KOPT-K1 (cell line): Measurements from ENCODE around the gene DDN.

Source experiments
- H3K27ac ChIP-seq: fragments of 200-600 bp; sonication (generic); 2 replicates; pipeline ENCODE4 v1.5.1; 2016; ENCODE audit warnings: antibody characterized with exemption, mild to moderate bottlenecking, low read depth, low read length; ENCODE audit not compliant: poor library complexity, severe bottlenecking
- H3K36me3 ChIP-seq: fragments of 200-600 bp; sonication (generic); 2 replicates; pipeline ENCODE4 v1.5.1; 2017; ENCODE audit warnings: antibody characterized with exemption, mild to moderate bottlenecking, low read length, moderate library complexity; ENCODE audit not compliant: insufficient read depth
- H3K9me3 ChIP-seq: fragments of 200-600 bp; sonication (generic); 2 replicates; pipeline ENCODE4 v1.5.1; 2017; ENCODE audit warnings: antibody characterized with exemption, low read length, mild to moderate bottlenecking; ENCODE audit not compliant: insufficient read depth, poor library complexity, severe bottlenecking

The DDN gene

GRCh38 chr12:49036029-49036428 is 36.9 kb upstream of the DDN start:
- H3K9me3 ChIP-seq: no peaks in the 10 kb centered on the region
- H3K36me3 ChIP-seq: peaks cover 100% of the 10 kb centered on the region
- H3K27ac ChIP-seq: no peak overlapping the region

GRCh38 chr12:49034286-49034622 is 35.1 kb upstream of the DDN start:
- Histone ChIP-seq H3K9me3 (no peaks in the 10 kb centered on the region), H3K27ac (no peak overlapping the region), H3K36me3 (peaks cover 100% of the 10 kb centered on the region)

GRCh38 chr12:49033611-49034285 is 34.6 kb upstream of the DDN start:
- Histone ChIP-seq H3K36me3 (peaks cover 100% of the 10 kb centered on the region), H3K9me3 (no peaks in the 10 kb centered on the region), H3K27ac (no peak overlapping the region)

GRCh38 chr12:49032679-49033447 is 33.7 kb upstream of the DDN start:
- Histone ChIP-seq H3K36me3 (peaks cover 100% of the 10 kb centered on the region), H3K27ac (no peak overlapping the region), H3K9me3 (no peaks in the 10 kb centered on the region)

- peaks cover 100% of the 10 kb centered on the region for H3K36me3 ChIP-seq
- no peak overlapping the region for H3K27ac ChIP-seq
- no peaks in the 10 kb centered on the region for H3K9me3 ChIP-seq
These were observed 33.1 kb upstream of the DDN start for GRCh38 chr12:49032276-49032675.

- H3K36me3 ChIP-seq: peaks cover 100% of the 10 kb centered on the region
- H3K9me3 ChIP-seq: no peaks in the 10 kb centered on the region
- no peak overlapping the region for H3K27ac ChIP-seq
These were observed 32.5 kb upstream of the DDN start for GRCh38 chr12:49031573-49032161.

- H3K27ac ChIP-seq: no peak overlapping the region
- no peaks in the 10 kb centered on the region for H3K9me3 ChIP-seq
- peaks cover 100% of the 10 kb centered on the region for H3K36me3 ChIP-seq
These were observed 31.8 kb upstream of the DDN start for GRCh38 chr12:49030714-49031572.

- Histone ChIP-seq H3K9me3 (no peaks in the 10 kb centered on the region), H3K36me3 (peaks cover 100% of the 10 kb centered on the region), H3K27ac (no peak overlapping the region)
These were observed 30.9 kb upstream of the DDN start for GRCh38 chr12:49030119-49030518.

- Histone ChIP-seq H3K36me3 (peaks cover 100% of the 10 kb centered on the region), H3K9me3 (no peaks in the 10 kb centered on the region), H3K27ac (no peak overlapping the region)
These were observed 29.6 kb upstream of the DDN start for GRCh38 chr12:49028666-49029275.

GRCh38 chr12:49027846-49028555 is 28.8 kb upstream of the DDN start:
- Histone ChIP-seq H3K27ac (no peak overlapping the region), H3K36me3 (peaks cover 100% of the 10 kb centered on the region), H3K9me3 (no peaks in the 10 kb centered on the region)

GRCh38 chr12:49026678-49027480 is 27.7 kb upstream of the DDN start:
- Histone ChIP-seq H3K36me3 (peaks cover 100% of the 10 kb centered on the region), H3K9me3 (no peaks in the 10 kb centered on the region), H3K27ac (no peak overlapping the region)

GRCh38 chr12:49026101-49026500 is 26.9 kb upstream of the DDN start:
- Histone ChIP-seq H3K27ac (no peak overlapping the region), H3K36me3 (peaks cover 100% of the 10 kb centered on the region), H3K9me3 (no peaks in the 10 kb centered on the region)

GRCh38 chr12:49025463-49025862 is 26.3 kb upstream of the DDN start:
- no peak overlapping the region for H3K27ac ChIP-seq
- no peaks in the 10 kb centered on the region for H3K9me3 ChIP-seq
- peaks cover 100% of the 10 kb centered on the region for H3K36me3 ChIP-seq
